H4 (cell line): ENCODE results near the gene ZNF578. TPM values are rescaled to one million over a fixed set of nuclear protein-coding genes. Genes with fewer than 3 reads are reported as not detected.
"Not testable (repeated sequence)": the region's sequence is repeated elsewhere in the genome, so short reads cannot be mapped to it uniquely, and the experiment has no call there.

ENCODE experiments used
- DNase-seq: peaks from one replicate; pipeline ENCODE4 v3.0.0-alpha.2; 2015; ENCODE audit warnings: low spot score
- total RNA-seq: library from RNA; depleted of rRNA; stranded (reverse); fragments of >200 nt; shearing (Covaris generic); gene quantifications from 2 replicates; pipeline ENCODE4 v1.2.3, GENCODE V29; 2014; rRNA removed

Gene ZNF578
- total RNA-seq, 1 experiment from 2014 or later: 0.33 TPM

DNA sequence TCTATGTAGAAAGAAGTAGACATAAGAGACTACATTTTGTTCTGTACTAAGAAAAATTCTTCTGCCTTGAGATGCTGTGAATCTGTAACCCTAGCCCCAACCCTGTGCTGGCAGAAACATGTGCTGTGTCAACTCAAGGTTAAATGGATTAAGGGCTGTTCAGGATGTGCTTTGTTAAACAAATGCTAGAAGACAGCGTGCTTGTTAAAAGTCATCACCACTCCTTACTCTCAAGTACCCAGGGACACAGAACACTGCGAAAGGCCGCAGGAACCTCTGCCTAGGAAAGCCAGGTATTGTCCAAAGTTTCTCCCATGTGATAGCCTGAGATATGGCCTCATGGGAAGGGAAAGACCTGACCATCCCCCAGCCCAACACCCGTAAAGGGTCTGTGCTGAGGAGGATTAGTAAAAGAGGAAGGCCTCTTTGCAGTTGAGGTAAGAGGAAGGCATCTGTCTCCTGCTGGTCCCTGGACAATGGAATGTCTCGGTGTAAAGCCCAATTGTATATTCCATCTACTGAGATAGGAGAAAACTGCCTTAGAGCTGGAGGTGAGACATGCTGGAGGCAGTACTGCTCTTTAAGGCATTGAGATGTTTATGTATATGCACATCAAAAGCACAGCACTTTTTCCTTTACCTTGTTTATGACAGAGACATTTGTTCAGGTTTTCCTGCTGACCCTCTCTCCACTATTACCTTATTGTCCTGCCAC, 105.5 kb downstream of the ZNF578 start:
- not testable (repeated sequence) for DNase-seq

GRCh38 chr19:52561611-52562010, 108.3 kb downstream of the ZNF578 start:
- not testable (repeated sequence) for DNase-seq

Other genes with a start within 250 kb of the ZNF578 start
- gene ZNF766, start 184.0 kb upstream of the ZNF578 start, total RNA-seq: 12.2 and 15.3 TPM in 2 replicates
- 24.3 and 37.6 TPM in 2 replicates for gene ZNF480, start 156.4 kb upstream of the ZNF578 start, total RNA-seq
- 1.1 and 2.2 TPM in 2 replicates for gene ZNF610, start 117.3 kb upstream of the ZNF578 start, total RNA-seq
- gene ZNF880, start 83.6 kb upstream of the ZNF578 start, total RNA-seq: 0.50 and 1.0 TPM in 2 replicates
- gene ZNF528, start 55.7 kb upstream of the ZNF578 start, total RNA-seq: 12.0 and 20.0 TPM in 2 replicates
- gene ZNF534, start 24.4 kb upstream of the ZNF578 start, total RNA-seq: not detected in 2 replicates
- 9.1 and 11.6 TPM in 2 replicates for gene ZNF808, start 74.1 kb downstream of the ZNF578 start, total RNA-seq
- gene ZNF701, start 116.7 kb downstream of the ZNF578 start, total RNA-seq: 5.4 and 6.8 TPM in 2 replicates
- gene ZNF83, start 184.8 kb downstream of the ZNF578 start, total RNA-seq: 23.7 and 35.7 TPM in 2 replicates